NOMO-1 treated with DMSO at 0.1 percent for 48 hours (cell line): ENCODE data around the gene PYGB.

Source experiments
- DNase-seq: peaks from one replicate; lab custom pipeline; 2025; ENCODE audit not compliant: unreplicated experiment; lab: John Stamatoyannopoulos, UW

The PYGB gene

GRCh38 chr20:25269057-25269832 lies 21.4 kb downstream of the PYGB start:
- DNase-seq, result no peak

- no peak for DNase-seq
Observed at GRCh38 chr20:25269833-25270170, 21.9 kb downstream of the PYGB start.

- no peak for DNase-seq
Observed at GRCh38 chr20:25270829-25271251, 23.0 kb downstream of the PYGB start.

- DNase-seq, result no peak
Observed at GRCh38 chr20:25271486-25272222, 23.8 kb downstream of the PYGB start.

- DNase-seq, result no peak
Observed at GRCh38 chr20:25272223-25273000, 24.5 kb downstream of the PYGB start.

GRCh38 chr20:25273046-25273445 lies 25.2 kb downstream of the PYGB start:
- DNase-seq, result no peak

GRCh38 chr20:25273541-25274358 lies 25.9 kb downstream of the PYGB start:
- DNase-seq, result no peak

- no peak for DNase-seq
Observed at GRCh38 chr20:25274481-25274880, 26.6 kb downstream of the PYGB start.

GRCh38 chr20:25274891-25275812 lies 27.3 kb downstream of the PYGB start:
- DNase-seq, result no peak

- DNase-seq, result no peak
Observed at GRCh38 chr20:25275813-25276532, 28.1 kb downstream of the PYGB start.

- DNase-seq, result no peak
Observed at GRCh38 chr20:25276533-25277050, 28.7 kb downstream of the PYGB start.

GRCh38 chr20:25277051-25277801 lies 29.3 kb downstream of the PYGB start:
- no peak for DNase-seq

- no peak for DNase-seq
Observed at GRCh38 chr20:25277941-25278521, 30.1 kb downstream of the PYGB start.

- DNase-seq, result no peak
Observed at GRCh38 chr20:25278636-25279361, 30.9 kb downstream of the PYGB start.

- no peak for DNase-seq
Observed at GRCh38 chr20:25279403-25279802, 31.5 kb downstream of the PYGB start.

GRCh38 chr20:25280051-25280573 lies 32.2 kb downstream of the PYGB start:
- no peak for DNase-seq
